HepG2 (cell line): Measurements from ENCODE around the gene NAGK. TPM values are rescaled to one million over a fixed set of nuclear protein-coding genes. Genes with fewer than 3 reads are reported as not detected.
"Not testable (repeated sequence)": the region's sequence is repeated elsewhere in the genome, so short reads cannot be mapped to it uniquely, and the experiment has no call there.

Experiments
- ATAC-seq: fragments of 200-7000 bp; cut with Tn5 transposase; 3 replicates; pipeline ENCODE4 v1.9.1; 2020; ENCODE audit warnings: mild to moderate bottlenecking, moderate library complexity
- BruUV-seq: library from RNA; stranded (reverse); fragments of 400-500 nt; replicated peaks from 2 replicates; lab custom pipeline; 2021; lab: Mats Ljungman, UMichigan
- CTCF ChIA-PET: fragments of 300-600 bp; formaldehyde crosslinking; extraction: SDS; loops from one replicate; lab custom pipeline; 2021; ENCODE audit warnings: low total read pairs, inconsistent platforms, low intra/inter-chr PET ratio; lab: Yijun Ruan, JAX
- POLR2A ChIA-PET: fragments of 350-600 bp; sonication (Branson Sonifier 250); formaldehyde crosslinking; loops from one replicate; lab custom pipeline; 2020; ENCODE audit warnings: antibody characterized with exemption, inconsistent platforms; lab: Yijun Ruan, JAX
- DNase-seq: peaks from one replicate; pipeline ENCODE4 v3.0.0-alpha.2; 2015; ENCODE audit warnings: low spot score
- FAIRE-seq: peaks from 3 replicates; lab custom pipeline; 2011; peaks lifted over from hg19 to GRCh38; lab: Jason Lieb, UNC
- H2AFZ ChIP-seq: one replicate; pipeline ENCODE4 v1.6.1; 2011; ENCODE audit warnings: low read length, inconsistent platforms
- H3K27ac ChIP-seq: fragments of 300-600 bp; 3 replicates; pipeline ENCODE4 v1.8.0; 2011; ENCODE audit warnings: mixed run types, mild to moderate bottlenecking, mixed read lengths, low read length, inconsistent platforms; ENCODE audit not compliant: insufficient read depth; ENCODE audit errors: extremely low read length
- H3K27me3 ChIP-seq, 2 experiments: fragments of 200-600 bp in 1 of 2; 2 replicates in 1 of 2; 3 replicates in 1 of 2; pipeline versions ENCODE4 v1.6.0 to v1.8.0; 2011; ENCODE audit warnings: low read length in 2 of 2, mild to moderate bottlenecking in 2 of 2, moderate library complexity in 2 of 2, inconsistent platforms in 1 of 2; ENCODE audit not compliant: insufficient read depth in 2 of 2, control insufficient read depth in 1 of 2
- H3K36me3 ChIP-seq, 2 experiments: fragments of 200-600 bp in 1 of 2; replicated peaks in 1 of 2; 2 replicates in 1 of 2; 3 replicates in 1 of 2; pipeline versions ENCODE4 v1.5.1 to v1.8.0; 2011; ENCODE audit warnings: low read length in 2 of 2, inconsistent platforms in 1 of 2; ENCODE audit not compliant: insufficient read depth in 2 of 2, control insufficient read depth in 1 of 2
- H3K4me1 ChIP-seq: 2 replicates; pipeline ENCODE4 v1.5.1; 2012; ENCODE audit warnings: low read length, inconsistent platforms; ENCODE audit not compliant: insufficient read depth
- H3K4me2 ChIP-seq: 2 replicates; pipeline ENCODE4 v1.6.0; 2011; ENCODE audit warnings: low read depth, low read length, inconsistent platforms
- H3K4me3 ChIP-seq, 3 experiments: fragments of 200-600 bp in 1 of 3; sonication (generic), shearing (Covaris generic) in 1 of 3; replicated peaks in 1 of 3; 2 replicates each; pipeline ENCODE4 v1.5.1; 2011 to 2016; ENCODE audit warnings: low read length in 3 of 3, inconsistent platforms in 2 of 3, low read depth in 2 of 3, mild to moderate bottlenecking in 2 of 3, control low read depth in 1 of 3, mixed read lengths in 1 of 3; ENCODE audit not compliant: insufficient read depth in 1 of 3
- H3K79me2 ChIP-seq: one replicate; pipeline ENCODE4 v1.6.1; 2011; ENCODE audit warnings: low read length, inconsistent platforms; ENCODE audit not compliant: insufficient read depth
- H3K9ac ChIP-seq: 2 replicates; pipeline ENCODE4 v1.6.0; 2011; ENCODE audit warnings: mild to moderate bottlenecking, low read depth, low read length, inconsistent platforms; ENCODE audit not compliant: insufficient read depth
- H3K9me3 ChIP-seq: 2 replicates; pipeline ENCODE4 v1.5.1; 2012; ENCODE audit warnings: mild to moderate bottlenecking, low read length
- H4K20me1 ChIP-seq: 2 replicates; pipeline ENCODE4 v1.6.0; 2011; ENCODE audit warnings: inconsistent platforms, mild to moderate bottlenecking, low read length, moderate library complexity; ENCODE audit not compliant: insufficient read depth
- AKAP8 ChIP-seq: sonication (generic); formaldehyde crosslinking; IDR thresholded peaks from 2 replicates; pipeline ENCODE4 v1.5.1; 2020; ENCODE audit warnings: mild to moderate bottlenecking, missing genetic modification reagents
- ATF4 ChIP-seq, 2 experiments: fragments of 450-650 bp in 1 of 2; sonication (generic) in 1 of 2; formaldehyde crosslinking; IDR thresholded peaks; 2 replicates each; pipeline versions ENCODE4 v1.5.0 to v1.8.0; 2020 to 2022; ENCODE audit warnings: mild to moderate bottlenecking in 1 of 2, missing genetic modification reagents in 1 of 2
- ATF7-NPFF ChIP-seq: sonication (generic); formaldehyde crosslinking; IDR thresholded peaks from 2 replicates; pipeline ENCODE4 v1.8.1; 2023; ENCODE audit warnings: mild to moderate bottlenecking, low read depth, missing genetic modification reagents, moderate library complexity
- NR3C1 ChIP-seq: sonication (generic); formaldehyde crosslinking; IDR thresholded peaks from 2 replicates; pipeline ENCODE4 v1.4.0; 2020; ENCODE audit warnings: missing genetic modification reagents
- PLRG1 ChIP-seq: fragments of 450-650 bp; conservative IDR thresholded peaks from 2 replicates; pipeline ENCODE4 v1.6.1; 2016
- REL ChIP-seq: sonication (generic); formaldehyde crosslinking; conservative IDR thresholded peaks from 2 replicates; pipeline ENCODE4 v1.8.0; 2022; ENCODE audit warnings: mild to moderate bottlenecking, missing genetic modification reagents, moderate library complexity
- REXO4 ChIP-seq: sonication (generic); formaldehyde crosslinking; IDR thresholded peaks from 2 replicates; pipeline ENCODE4 v1.8.0; 2022; ENCODE audit warnings: missing genetic modification reagents, mild to moderate bottlenecking, borderline replicate concordance
- TRIM24 ChIP-seq: sonication (generic); formaldehyde crosslinking; IDR thresholded peaks from 2 replicates; pipeline ENCODE4 v1.8.0; 2022; ENCODE audit warnings: mild to moderate bottlenecking, missing genetic modification reagents
- ZNF205 ChIP-seq: IDR thresholded peaks from 2 replicates; pipeline ENCODE4 v1.6.1; 2018; ENCODE audit warnings: missing biosample characterization, missing genetic modification reagents
- ZNF225 ChIP-seq: sonication (generic); formaldehyde crosslinking; IDR thresholded peaks from 2 replicates; pipeline ENCODE4 v1.4.0; 2020; ENCODE audit warnings: mild to moderate bottlenecking, missing genetic modification reagents
- ZNF232 ChIP-seq: sonication (generic); formaldehyde crosslinking; IDR thresholded peaks from 2 replicates; pipeline ENCODE4 v1.4.0; 2020; ENCODE audit warnings: missing genetic modification reagents, borderline replicate concordance
- ZNF451 ChIP-seq: sonication (generic); formaldehyde crosslinking; IDR thresholded peaks from 2 replicates; pipeline ENCODE4 v1.5.0; 2020; ENCODE audit warnings: mild to moderate bottlenecking, missing genetic modification reagents
- ZNF501 ChIP-seq: sonication (generic); formaldehyde crosslinking; IDR thresholded peaks from 2 replicates; pipeline ENCODE4 v1.5.1; 2020; ENCODE audit warnings: mild to moderate bottlenecking, moderate library complexity, missing genetic modification reagents
- ZNF503 ChIP-seq: sonication (generic); formaldehyde crosslinking; IDR thresholded peaks from 2 replicates; pipeline ENCODE4 v1.4.0; 2020; ENCODE audit warnings: missing genetic modification reagents
- ZNF772 ChIP-seq: sonication (generic); formaldehyde crosslinking; IDR thresholded peaks from 2 replicates; pipeline ENCODE4 v1.5.0; 2020; ENCODE audit warnings: mild to moderate bottlenecking, missing genetic modification reagents
- ZNF841 ChIP-seq: sonication (generic); formaldehyde crosslinking; IDR thresholded peaks from 2 replicates; pipeline ENCODE4 v1.8.1; 2023; ENCODE audit warnings: missing genetic modification reagents, borderline replicate concordance
- WGBS: methylation state at CpG from one replicate; pipeline ENCODE4 v1.1.6; 2017; ENCODE audit warnings: low lambda C conversion rate; 5-methylcytosine and 5-hydroxymethylcytosine counted together
- in situ Hi-C: cut with HindIII; loops from 2 replicates; pipeline ENCODE4 v1.10.0; 2017; ENCODE audit warnings: low pct_unique_long_range_greater_than_20kb; ENCODE audit not compliant: extremely low pct_ligation_motif_present
- intact Hi-C: fragments of 100-400 bp; cut with micrococcal nuclease; formaldehyde crosslinking; loops from one replicate; pipeline ENCODE4 v1.10.0; 2022; ENCODE audit not compliant: unreplicated experiment
- polyA plus RNA-seq, 8 experiments: library from polyadenylated mRNA; depleted of rRNA in 3 of 8; stranded (reverse) in 7 of 8; unstranded in 1 of 8; fragments of >200 nt; fragmentation: Illumina TruSeq in 4 of 8; extraction: Trizol in 4 of 8; gene quantifications; 2 replicates each; pipeline versions ENCODE4 v1.2.1 to v1.2.3, GENCODE V29; 2011 to 2016; ENCODE audit warnings: low read depth in 4 of 8, missing spikeins in 1 of 8, mixed read lengths in 1 of 8; ENCODE audit not compliant: insufficient read depth in 1 of 8
- total RNA-seq, 5 experiments: library from RNA; depleted of rRNA; stranded (reverse); fragments of >200 nt; fragmentation: Illumina TruSeq; extraction: Trizol; gene quantifications; 2 replicates each; pipeline ENCODE4 v1.2.3, GENCODE V29; 2016; ENCODE audit warnings: low read depth in 1 of 5

The NAGK gene
- total and polyA plus RNA-seq, 2 of the 13 experiments (the other 11 are each of a cell fraction or from before 2014, with no cell fraction given), result 24.4 to 35.2 TPM

GRCh38 chr2:71103809-71104208 is 35.4 kb downstream of the NAGK start (continued):
- TF ChIP-seq ZNF503 (CRISPR knock-in tag) (no peak), ATF7-NPFF (CRISPR knock-in tag) (no peak)
- TF ChIP-seq, all 625 proteins: peak for 0

GRCh38 chr2:71106463-71106862 is 38.0 kb downstream of the NAGK start:
- H2AFZ ChIP-seq, ATAC-seq, FAIRE-seq, BruUV-seq, H3K9me3 ChIP-seq, H3K27me3 ChIP-seq, CTCF ChIA-PET, in situ Hi-C loops, DNase-seq, H3K27ac ChIP-seq, H4K20me1 ChIP-seq, intact Hi-C loops, POLR2A ChIA-PET, H3K4me3 ChIP-seq, H3K4me2 ChIP-seq, H3K9ac ChIP-seq, H3K79me2 ChIP-seq: not testable (repeated sequence)
- WGBS, result 78% methylated on average over 6 of the region's 6 CpGs
- Histone ChIP-seq H3K4me1 (peaks cover 31% of the 10 kb centered on the region), H3K36me3 (peaks cover 1 to 20% of the 10 kb centered on the region in 2 experiments; a peak in 3 of 5 replicates)

- Histone ChIP-seq H3K4me1 (peaks cover 15% of the 10 kb centered on the region), H3K36me3 (peaks cover 3 to 20% of the 10 kb centered on the region in 2 experiments; a peak in 4 of 5 replicates), H4K20me1 (no peaks in the 10 kb centered on the region), H3K27me3 (no peaks in the 10 kb centered on the region), H3K9me3 (no peaks in the 10 kb centered on the region), H2AFZ (no peak overlapping the region), H3K79me2 (no peaks in the 10 kb centered on the region), H3K27ac (no peak overlapping the region), H3K4me3 (no peak overlapping the region), H3K9ac (no peak overlapping the region), H3K4me2 (no peak overlapping the region)
- FAIRE-seq (no peak), ATAC-seq (no peak), DNase-seq (no peak)
- intact Hi-C loops (no loop called here), in situ Hi-C loops (no loop called here)
- WGBS, result 99% methylated on average over 2 of the region's 2 CpGs
- POLR2A ChIA-PET, result no interaction called here
- no TSS peak for BruUV-seq
- CTCF ChIA-PET, result no interaction called here
- TF ChIP-seq REXO4 (CRISPR knock-in tag), result no peak
- TF ChIP-seq ZNF232 (CRISPR knock-in tag), result no peak
- TF ChIP-seq ZNF205 (CRISPR knock-in tag), result no peak
- no peak for TF ChIP-seq ZNF772 (CRISPR knock-in tag)
- TF ChIP-seq PLRG1, result no peak
- no peak for TF ChIP-seq ZNF841
- TF ChIP-seq NR3C1 (CRISPR knock-in tag), result no peak
- no peak for TF ChIP-seq ZNF501 (CRISPR knock-in tag)
- no peak for TF ChIP-seq ZNF225 (CRISPR knock-in tag)
- no peak for TF ChIP-seq AKAP8 (CRISPR knock-in tag)
- no peak for TF ChIP-seq TRIM24
- TF ChIP-seq ATF4 (CRISPR knock-in tag; IDR thresholded peaks at IDR 0.05), result no peak
- no peak for TF ChIP-seq REL (CRISPR knock-in tag)
- no peak for TF ChIP-seq ZNF451 (CRISPR knock-in tag)
These were observed 39.6 kb downstream of the NAGK start for GRCh38 chr2:71108091-71108490.
